Kidney (tissue), 14 donors: Measurements from ENCODE around the gene EPHA6. TPM values are rescaled to one million over a fixed set of nuclear protein-coding genes. Genes with fewer than 3 reads are reported as not detected.

Source experiments
- DNase-seq, 5 donors: peaks; one replicate each; pipeline ENCODE4 v3.0.0-alpha.2; 2013 to 2020
- FAIRE-seq: peaks from 2 replicates; lab custom pipeline; 2012; peaks lifted over from hg19 to GRCh38; lab: Jason Lieb, UNC
- H3K27ac ChIP-seq, 2 donors: one replicate each; pipeline ENCODE4 v1.7.0; 2013; ENCODE audit warnings: low read depth in 2 of 2, low read length in 2 of 2, inconsistent platforms in 1 of 2
- H3K27me3 ChIP-seq: one replicate; pipeline ENCODE4 v1.7.1; 2013; ENCODE audit warnings: low read length, inconsistent platforms; ENCODE audit not compliant: control insufficient read depth, insufficient read depth
- H3K36me3 ChIP-seq, 3 donors: one replicate each; pipeline versions ENCODE4 v1.7.0 to v1.7.1; 2013; ENCODE audit warnings: low read length in 3 of 3, control low read depth in 1 of 3, inconsistent platforms in 1 of 3; ENCODE audit not compliant: insufficient read depth in 3 of 3, control insufficient read depth in 2 of 3
- H3K4me1 ChIP-seq, 3 donors: one replicate each; pipeline versions ENCODE4 v1.7.0 to v1.7.1; 2013; ENCODE audit warnings: low read length in 3 of 3, inconsistent platforms in 1 of 3, low read depth in 1 of 3; ENCODE audit not compliant: control insufficient read depth in 2 of 3, insufficient read depth in 2 of 3
- H3K4me3 ChIP-seq, 3 donors: one replicate each; pipeline versions ENCODE4 v1.7.0 to v1.8.1; 2013; ENCODE audit warnings: low read length in 3 of 3, control low read depth in 1 of 3, inconsistent platforms in 1 of 3
- H3K9ac ChIP-seq, 3 donors: one replicate each; pipeline versions ENCODE4 v1.7.0 to v1.7.1; 2013; ENCODE audit warnings: low read length in 3 of 3, control low read depth in 1 of 3, inconsistent platforms in 1 of 3
- H3K9me3 ChIP-seq, 3 donors: one replicate each; pipeline versions ENCODE4 v1.7.0 to v1.7.1; 2013; ENCODE audit warnings: low read length in 3 of 3, control low read depth in 1 of 3, inconsistent platforms in 1 of 3; ENCODE audit not compliant: control insufficient read depth in 2 of 3, insufficient read depth in 1 of 3
- CTCF ChIP-seq: IDR thresholded peaks from 3 replicates; pipeline ENCODE4 v1.5.1; 2012; ENCODE audit warnings: mild to moderate bottlenecking, moderate library complexity, borderline replicate concordance; ENCODE audit not compliant: insufficient read depth; ENCODE audit errors: extremely low read depth
- intact Hi-C: fragments of 100-400 bp; cut with DNase I; formaldehyde crosslinking; loops from one replicate; pipeline ENCODE4 v1.11.1; 2022
- polyA plus RNA-seq: library from polyadenylated mRNA; stranded (reverse); fragments of 350-450 nt; fragmentation: Illumina TruSeq; extraction: RNeasy Lipid Tissue Mini Kit (QIAGEN cat#74804); gene quantifications from one replicate; pipeline ENCODE4 v1.2.3, GENCODE V29; 2014; ENCODE audit warnings: low read depth, low replicate concordance; ENCODE audit not compliant: insufficient read depth
- total RNA-seq: library from RNA; stranded (reverse); fragmentation: NEBNext Ultra II Directional; extraction: Animal tissue kit (Norgen Biotek cat#: 25700); gene quantifications from one replicate; pipeline ENCODE4 v1.2.1, GENCODE V29; 2021
- donor health status: control.
- donor health status: control.
- donor health status: control.
- donor health status: control.
- donor health status: control.
- donor health status: DM: yes; HTN: yes; CAD: no.
- donor health status: Normal renal cell carcinoma (clear cell type).

EPHA6 gene
- total and polyA plus RNA-seq, 2 donors from 2014 or later, result 0.66 TPM; not detected in 1

DNA sequence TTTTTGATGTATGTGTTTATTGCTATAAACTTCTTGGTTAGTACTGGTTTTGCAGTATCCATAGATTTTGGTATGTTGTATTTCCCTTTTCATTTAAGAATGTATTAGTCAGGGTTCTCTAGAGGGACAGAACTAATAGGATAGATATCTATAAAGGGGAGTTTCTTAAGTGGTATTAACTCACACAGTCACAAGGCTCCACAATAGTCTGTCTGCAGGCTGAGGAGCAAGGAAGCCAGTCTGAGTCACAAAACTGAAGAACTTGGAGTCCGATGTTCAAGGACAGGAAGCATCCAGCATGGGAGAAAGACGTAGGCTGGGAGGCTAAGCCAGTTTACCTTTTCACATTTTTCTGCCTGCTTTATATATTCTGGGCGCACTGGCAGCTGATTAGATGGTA is 958.5 kb downstream of the EPHA6 start:
- Histone ChIP-seq H3K9me3 (peaks cover 0 to 4% (median 0%) of the 10 kb centered on the region in 3 donors), H3K4me1 (no peaks in the 10 kb centered on the region), H3K9ac (no peak overlapping the region), H3K4me3 (no peak overlapping the region), H3K36me3 (no peaks in the 10 kb centered on the region), H3K27ac (no peak overlapping the region), H3K27me3 (no peaks in the 10 kb centered on the region)
- FAIRE-seq, result no peak
- no peak for TF ChIP-seq CTCF
- no peak for DNase-seq
- intact Hi-C loops, result no loop called here

- no peaks in the 10 kb centered on the region for H3K9me3 ChIP-seq
- no peak overlapping the region for H3K4me3 ChIP-seq
- no peak overlapping the region for H3K9ac ChIP-seq
- no peaks in the 10 kb centered on the region for H3K36me3 ChIP-seq
- no peak for TF ChIP-seq CTCF
- H3K27me3 ChIP-seq, result no peaks in the 10 kb centered on the region
- H3K27ac ChIP-seq, result no peak overlapping the region
- no peak for FAIRE-seq
- no peak for DNase-seq
- H3K4me1 ChIP-seq, result no peaks in the 10 kb centered on the region
- intact Hi-C loops, result no loop called here
Observed at GRCh38 chr3:97778152-97778551, 963.8 kb downstream of the EPHA6 start.

DNA sequence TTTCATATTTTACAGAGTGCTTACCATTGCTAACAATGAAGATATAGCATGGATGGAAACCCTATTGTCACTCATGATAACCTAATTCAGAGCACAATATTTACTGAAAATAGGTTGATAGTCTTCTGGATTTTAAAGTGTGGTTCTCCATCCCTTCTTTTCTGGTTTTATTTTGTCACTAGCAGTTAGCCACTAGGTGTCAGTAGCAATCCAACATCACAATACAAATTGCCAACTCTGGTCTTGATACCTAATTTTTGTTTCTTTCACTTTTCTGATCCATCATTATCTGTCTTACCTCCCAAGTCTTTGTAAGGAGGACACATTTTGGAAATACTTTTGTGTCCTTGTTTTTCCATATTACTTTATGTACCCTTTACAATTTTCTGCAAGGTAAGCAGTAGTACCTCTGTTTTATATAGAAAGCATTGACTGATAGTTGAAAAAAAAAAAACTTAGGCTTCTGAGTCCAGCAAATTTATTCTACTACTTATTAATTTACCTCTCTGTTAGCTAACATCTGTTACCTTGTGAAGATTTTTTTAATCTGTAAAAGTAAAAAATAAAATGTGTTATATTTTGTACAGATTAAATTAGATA is 979.1 kb downstream of the EPHA6 start:
- Histone ChIP-seq H3K9ac (no peak overlapping the region), H3K9me3 (no peaks in the 10 kb centered on the region), H3K36me3 (no peaks in the 10 kb centered on the region), H3K27ac (no peak overlapping the region), H3K4me3 (no peak overlapping the region), H3K27me3 (no peaks in the 10 kb centered on the region), H3K4me1 (no peaks in the 10 kb centered on the region)
- peak in 2 of 5 donors; percentile 67 to 79 for DNase-seq
- peak; percentile 97 for FAIRE-seq
- TF ChIP-seq CTCF, result peak; percentile 91
- intact Hi-C loops, result loop anchor here (5.0 kb wide), 1 partner anchor 229 kb away; no protein-coding TSS in a partner anchor

GRCh38 chr3:97795951-97796350 is 981.6 kb downstream of the EPHA6 start:
- TF ChIP-seq CTCF, result no peak
- DNase-seq, result no peak
- H3K4me1 ChIP-seq, result no peaks in the 10 kb centered on the region
- no peak overlapping the region for H3K4me3 ChIP-seq
- no peak overlapping the region for H3K9ac ChIP-seq
- no peak for FAIRE-seq
- H3K27ac ChIP-seq, result no peak overlapping the region
- intact Hi-C loops, result no loop called here
- no peaks in the 10 kb centered on the region for H3K36me3 ChIP-seq
- H3K9me3 ChIP-seq, result no peaks in the 10 kb centered on the region
- H3K27me3 ChIP-seq, result no peaks in the 10 kb centered on the region
